Middle frontal gyrus (tissue), 1 donor: Measurements from ENCODE around the gene PIGBOS1.
"Not testable (repeated sequence)": the region's sequence is repeated elsewhere in the genome, so short reads cannot be mapped to it uniquely, and the experiment has no call there.

Experiments
- DNase-seq: peaks from one replicate; pipeline ENCODE4 v3.0.0-alpha.2; 2015; ENCODE audit warnings: low spot score; ENCODE audit errors: extremely low spot score

PIGBOS1 gene

DNA sequence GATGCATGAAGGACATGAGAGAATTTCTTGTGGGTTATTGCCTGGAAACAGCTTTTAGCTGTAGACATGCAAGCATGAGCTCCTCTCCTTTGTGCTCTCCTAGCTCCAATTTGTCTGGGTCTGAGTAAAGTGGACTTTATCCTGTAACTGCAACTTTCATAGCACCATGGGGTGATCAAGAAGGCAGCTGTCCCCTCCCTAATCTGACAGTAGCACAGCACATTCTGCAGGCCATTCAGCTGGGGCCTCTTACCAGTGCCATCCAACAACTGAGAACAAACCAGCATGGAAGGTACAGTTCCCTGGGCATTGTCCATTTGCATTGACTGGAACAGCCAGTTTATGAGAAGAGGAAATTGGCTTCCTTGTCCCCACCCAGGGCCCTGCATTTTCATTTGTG, 21.6 kb downstream of the PIGBOS1 start:
- no peak for DNase-seq

- peak; percentile 54 for DNase-seq
Observed at GRCh38 chr15:55290528-55291057, 28.3 kb downstream of the PIGBOS1 start.

DNA sequence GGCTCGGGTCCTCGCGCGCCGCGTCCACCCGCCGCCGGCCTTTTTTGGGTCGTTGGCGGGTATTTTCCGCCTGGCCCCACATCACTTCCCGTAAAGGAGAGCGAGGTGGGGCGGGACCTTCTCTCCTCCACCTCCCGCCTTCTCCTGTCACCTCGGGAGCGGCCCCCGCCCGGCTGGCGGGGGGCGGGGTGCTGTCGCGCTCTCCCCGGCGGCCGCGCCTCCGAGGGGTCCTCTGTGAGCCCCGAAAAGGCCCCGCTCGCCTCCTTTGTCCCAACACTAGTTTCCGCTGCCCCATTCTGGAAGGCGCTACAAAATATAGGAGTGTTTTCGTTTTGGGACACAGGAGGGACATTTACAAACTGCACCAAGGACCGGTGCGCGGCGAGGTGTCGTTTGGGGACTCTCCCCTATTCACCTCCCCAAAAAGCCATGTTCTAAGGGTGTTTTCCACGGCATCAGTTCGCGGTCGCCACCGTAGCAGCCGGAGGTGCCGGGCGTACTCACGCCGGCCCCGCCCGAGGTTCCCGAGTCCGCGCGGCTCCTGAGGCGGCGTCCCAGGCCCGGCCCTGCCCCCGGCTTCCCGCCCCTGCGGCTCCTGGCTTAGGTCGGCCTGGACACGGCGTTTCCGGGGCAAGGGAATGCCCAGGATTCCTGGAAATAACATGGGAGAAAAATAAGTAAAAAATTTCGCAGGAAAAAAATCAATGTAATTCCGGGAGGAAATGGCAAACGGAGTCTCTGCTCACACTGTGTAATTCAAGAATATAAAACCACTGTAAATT, 29.0 kb downstream of the PIGBOS1 start, which contains the start of gene RAB27A:
TSS of gene RAB27A (minus strand) at position 68 of the 782 bp plus-strand sequence. CDS start 54,879 bp downstream, outside the sequence.
- no peak for DNase-seq

- no peak for DNase-seq
Observed at GRCh38 chr15:55289011-55289745, 29.7 kb downstream of the PIGBOS1 start.

DNA sequence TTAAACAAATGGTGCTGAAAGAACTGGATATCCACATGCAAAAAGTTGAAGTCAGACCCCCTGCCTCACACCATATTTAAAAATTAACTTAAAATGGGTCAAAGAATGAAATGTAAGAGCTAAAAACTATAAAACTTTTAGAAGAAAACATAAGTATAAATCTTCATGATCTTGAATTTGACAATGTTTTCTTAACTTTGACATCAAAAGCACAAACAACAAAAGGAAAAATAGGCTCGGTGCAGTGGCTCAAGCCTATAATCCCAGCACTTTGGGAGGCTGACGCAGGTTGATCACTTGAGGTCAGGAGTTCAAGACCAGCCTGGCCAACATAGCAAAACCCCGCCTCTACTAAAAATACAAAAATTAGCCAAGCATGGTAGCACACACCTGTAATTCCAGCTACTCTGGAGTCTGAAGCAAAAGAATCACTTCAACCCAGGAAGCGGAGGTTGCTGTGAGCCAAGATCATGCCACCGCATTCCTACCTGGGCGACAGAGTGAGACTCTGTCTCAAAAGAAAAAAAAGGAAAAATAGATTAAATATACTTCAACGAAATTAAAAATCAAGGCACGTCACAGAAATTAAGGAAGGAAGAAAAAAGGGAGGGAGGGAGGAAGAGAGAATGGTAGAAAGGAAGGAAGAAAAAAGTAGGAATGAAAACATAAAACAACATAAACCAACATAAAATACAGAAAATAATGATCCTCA, 30.8 kb downstream of the PIGBOS1 start:
- no peak for DNase-seq

GRCh38 chr15:55286442-55287189, 32.3 kb downstream of the PIGBOS1 start:
- not testable (repeated sequence) for DNase-seq

- no peak for DNase-seq
Observed at GRCh38 chr15:55284426-55284825, 34.5 kb downstream of the PIGBOS1 start.

- DNase-seq, result no peak
Observed at GRCh38 chr15:55283379-55284147, 35.4 kb downstream of the PIGBOS1 start.

DNA sequence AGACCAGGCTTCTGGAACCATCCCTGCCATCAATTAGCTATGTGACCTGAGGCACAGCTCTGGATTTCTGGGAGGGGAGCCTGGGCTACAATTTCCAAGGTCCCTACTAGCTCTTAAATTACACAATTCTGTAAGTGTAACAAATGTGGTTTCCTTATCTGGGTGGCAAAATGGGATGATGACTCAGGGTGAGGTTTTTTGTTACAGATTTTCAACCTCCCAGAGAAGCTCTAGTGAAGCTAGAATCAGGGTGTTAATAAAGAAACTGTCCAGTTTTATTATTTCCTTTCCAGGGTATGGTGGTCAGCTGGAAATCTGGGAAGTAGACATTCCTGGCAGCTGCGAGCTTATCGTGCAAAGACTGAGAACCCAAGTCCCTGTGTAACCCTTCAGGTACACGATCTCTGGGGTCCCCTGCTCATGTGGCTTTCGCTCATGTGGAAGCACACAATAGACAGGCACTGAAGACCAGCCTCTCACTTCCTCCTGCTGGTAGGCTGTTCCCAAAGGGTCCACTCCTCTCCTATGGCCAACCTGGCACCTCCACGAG, 36.6 kb downstream of the PIGBOS1 start:
- DNase-seq, result no peak

DNA sequence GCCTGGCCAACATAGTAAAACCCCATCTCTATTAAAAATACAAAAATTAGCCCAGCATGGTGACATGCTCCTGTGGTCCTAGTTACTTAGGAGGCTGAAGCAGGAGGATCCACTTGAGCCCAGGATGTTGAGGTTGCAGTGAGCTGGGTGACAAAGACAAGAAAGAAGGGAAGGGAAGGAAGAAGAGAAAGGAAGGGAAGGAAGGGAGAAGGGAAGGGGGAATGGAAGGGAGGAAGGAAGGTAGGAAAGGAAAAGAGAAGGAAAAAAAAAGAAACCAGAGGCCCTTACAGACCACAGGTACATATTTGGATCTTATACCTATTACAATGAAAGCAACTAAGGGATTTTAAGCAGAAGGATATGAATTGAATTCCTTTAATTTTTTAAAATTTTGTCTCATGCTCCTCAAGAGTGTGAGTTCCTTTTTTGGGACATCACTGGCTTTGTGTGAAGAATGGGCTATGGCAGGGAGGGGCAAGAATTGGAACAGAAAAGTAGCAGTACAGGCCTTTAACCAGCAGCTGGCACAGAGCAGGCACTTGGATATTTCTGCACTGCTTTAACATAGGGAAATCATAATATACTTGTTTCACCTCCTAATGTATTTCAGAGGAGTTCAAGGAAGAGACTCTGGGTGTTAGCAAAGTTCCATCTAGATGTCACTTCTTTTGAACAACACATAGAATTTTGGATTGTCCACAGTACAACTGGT, 37.2 kb downstream of the PIGBOS1 start:
- no peak for DNase-seq

DNA sequence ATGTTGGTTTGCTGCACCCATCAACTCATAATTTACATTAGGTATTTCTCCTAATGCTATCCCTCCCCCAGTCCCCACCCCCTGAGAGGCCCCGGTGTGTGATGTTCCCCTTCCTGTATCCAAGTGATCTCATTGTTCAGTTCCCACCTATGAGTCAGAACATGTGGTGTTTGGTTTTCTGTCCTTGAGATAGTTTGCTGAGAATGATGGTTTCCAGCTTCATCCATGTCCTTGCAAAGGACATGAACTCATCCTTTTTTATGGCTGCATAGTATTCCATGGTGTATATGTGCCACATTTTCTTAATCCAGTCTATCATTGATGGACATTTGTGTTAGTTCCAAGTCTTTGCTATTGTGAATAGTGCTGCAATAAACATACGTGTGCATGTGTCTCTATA, 38.3 kb downstream of the PIGBOS1 start:
- not testable (repeated sequence) for DNase-seq

DNA sequence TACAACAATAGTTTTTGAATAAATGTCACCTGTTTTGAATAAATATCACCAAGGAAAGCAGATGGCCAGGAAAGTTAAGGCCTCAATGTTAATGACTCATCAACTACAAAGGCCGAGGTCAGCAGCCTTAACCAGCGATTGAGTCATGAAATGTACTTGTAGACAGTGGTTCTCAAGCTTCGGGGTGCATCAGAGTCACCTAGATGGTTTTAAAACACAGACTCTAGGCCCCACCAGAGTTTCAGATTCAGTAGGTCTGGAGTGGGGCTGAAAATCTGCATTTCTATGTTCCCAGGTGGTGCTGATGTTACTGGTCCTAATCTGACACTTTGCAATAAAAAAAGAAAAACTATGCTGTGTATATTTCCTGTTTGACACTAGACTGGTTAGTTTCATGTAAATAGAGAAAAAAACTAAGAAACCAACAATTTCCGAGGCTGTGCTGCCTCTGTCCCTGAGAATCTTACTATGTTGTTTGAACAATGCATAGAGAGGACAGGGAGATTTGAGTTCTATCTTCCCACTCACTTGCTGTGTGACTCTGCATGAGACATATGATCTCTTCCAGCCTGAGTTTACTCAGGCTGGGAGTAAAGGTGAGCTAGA, 39.1 kb downstream of the PIGBOS1 start:
- DNase-seq, result no peak

- no peak for DNase-seq
Observed at GRCh38 chr15:55279100-55279745, 39.7 kb downstream of the PIGBOS1 start.

DNA sequence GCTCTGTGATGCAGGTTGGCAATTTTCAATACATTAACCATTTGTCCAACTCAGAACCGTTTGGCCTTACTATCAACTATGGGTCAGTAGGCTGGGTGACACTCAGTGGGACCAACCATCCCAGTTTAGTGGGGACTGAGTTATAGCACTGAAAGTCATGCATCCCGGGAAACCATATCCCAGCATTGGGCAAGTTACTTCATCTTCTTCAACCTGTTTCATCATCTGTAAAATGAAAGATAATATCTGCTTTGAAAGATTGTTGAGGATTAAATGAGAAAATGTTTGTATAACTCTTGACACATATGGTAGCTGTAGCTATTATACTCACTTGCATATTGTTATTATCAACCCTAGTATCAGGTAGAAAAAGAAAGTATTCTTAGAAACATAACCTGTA, 41.2 kb downstream of the PIGBOS1 start:
- no peak for DNase-seq

GRCh38 chr15:55277116-55277564, 41.8 kb downstream of the PIGBOS1 start:
- no peak for DNase-seq

GRCh38 chr15:55276324-55276723, 42.6 kb downstream of the PIGBOS1 start:
- no peak for DNase-seq

- DNase-seq, result no peak
Observed at GRCh38 chr15:55270291-55270690, 48.6 kb downstream of the PIGBOS1 start.

DNA sequence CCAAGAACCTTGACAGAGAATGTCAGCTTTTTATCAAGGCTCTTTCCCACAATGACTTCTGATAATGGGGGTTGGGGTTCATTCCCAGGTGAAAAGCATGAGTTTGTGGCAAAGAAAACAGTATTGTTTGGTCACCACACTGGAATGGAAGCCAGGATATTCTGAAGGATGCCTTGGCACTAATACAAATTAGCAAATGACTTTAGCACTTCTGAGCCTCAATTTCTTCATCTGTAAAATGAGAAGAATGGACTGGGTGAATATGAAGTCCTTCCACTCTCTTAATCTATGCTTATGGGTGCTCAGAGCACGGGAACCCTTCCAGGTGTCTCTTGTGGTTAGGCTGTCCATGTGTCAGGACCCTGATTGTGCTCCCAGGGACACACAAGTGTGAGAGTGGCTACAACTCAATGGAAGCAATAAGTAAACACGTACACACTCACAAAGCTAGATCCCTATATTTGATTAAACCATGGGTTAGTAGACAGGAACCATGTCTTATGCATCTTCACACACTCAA, 50.7 kb downstream of the PIGBOS1 start:
- DNase-seq, result no peak
